Cardiac muscle cell (in vitro differentiated cells and primary cell): Measurements from ENCODE around the gene R3HDM4. TPM values are rescaled to one million over a fixed set of nuclear protein-coding genes. Genes with fewer than 3 reads are reported as not detected.

Source experiments
- DNase-seq, 2 donors: peaks; one replicate each; pipeline versions ENCODE4 v3.0.0 to v3.0.0-alpha.2; 2010 to 2017; ENCODE audit warnings: low read depth in 1 of 2, low spot score in 1 of 2
- H3K27ac ChIP-seq: fragments of 200-600 bp; sonication (generic); 2 replicates; pipeline ENCODE4 v1.5.1; 2016
- H3K27me3 ChIP-seq: fragments of 200-600 bp; sonication (generic); 2 replicates; pipeline ENCODE4 v1.6.0; 2016; ENCODE audit warnings: control low read depth
- H3K36me3 ChIP-seq: fragments of 200-600 bp; sonication (generic); 2 replicates; pipeline ENCODE4 v1.5.1; 2016; ENCODE audit warnings: control low read depth
- H3K4me1 ChIP-seq: fragments of 200-600 bp; sonication (generic); 2 replicates; pipeline ENCODE4 v1.8.1; 2017; ENCODE audit warnings: low read depth, mild to moderate bottlenecking, mixed run types
- H3K4me3 ChIP-seq: fragments of 200-600 bp; sonication (generic); 2 replicates; pipeline ENCODE4 v1.5.1; 2016; ENCODE audit warnings: mild to moderate bottlenecking
- H3K9me3 ChIP-seq: fragments of 200-600 bp; sonication (generic); 2 replicates; pipeline ENCODE4 v1.5.1; 2017; ENCODE audit warnings: low read depth, mild to moderate bottlenecking, control low read depth
- CTCF ChIP-seq: IDR thresholded peaks from 2 replicates; pipeline ENCODE4 v1.5.1; 2012; ENCODE audit warnings: low read depth, mild to moderate bottlenecking, low read length
- polyA plus RNA-seq: library from polyadenylated mRNA; unstranded; fragments of >200 nt; fragmentation: Nextera tagmentation; extraction: Ambion mirVana; gene quantifications from 2 replicates; pipeline ENCODE4 v1.2.1, GENCODE V29; 2016
- total RNA-seq: library from RNA; depleted of rRNA; stranded (reverse); fragments of >200 nt; gene quantifications from 2 replicates; pipeline ENCODE4 v1.2.3, GENCODE V29; 2016

Gene R3HDM4
- total and polyA plus RNA-seq, 2 experiments from 2014 or later, result 60.3 to 82.1 TPM

GRCh38 chr19:904545-904944, 8.5 kb downstream of the R3HDM4 start:
- Histone ChIP-seq H3K27ac (no peak overlapping the region), H3K27me3 (no peaks in the 10 kb centered on the region), H3K36me3 (no peaks in the 10 kb centered on the region), H3K4me1 (no peaks in the 10 kb centered on the region), H3K9me3 (no peaks in the 10 kb centered on the region), H3K4me3 (no peak overlapping the region)
- TF ChIP-seq CTCF, result no peak
- DNase-seq, result no peak

GRCh38 chr19:903266-903797, 9.7 kb downstream of the R3HDM4 start:
- no peaks in the 10 kb centered on the region for H3K36me3 ChIP-seq
- no peak overlapping the region for H3K4me3 ChIP-seq
- H3K27me3 ChIP-seq, result no peaks in the 10 kb centered on the region
- no peak overlapping the region for H3K27ac ChIP-seq
- no peaks in the 10 kb centered on the region for H3K4me1 ChIP-seq
- DNase-seq, result no peak
- no peaks in the 10 kb centered on the region for H3K9me3 ChIP-seq
- no peak for TF ChIP-seq CTCF

GRCh38 chr19:902446-903226, 10.4 kb downstream of the R3HDM4 start:
- no peak for TF ChIP-seq CTCF
- no peak for DNase-seq
- H3K9me3 ChIP-seq, result no peaks in the 10 kb centered on the region
- H3K27ac ChIP-seq, result no peak overlapping the region
- H3K27me3 ChIP-seq, result no peaks in the 10 kb centered on the region
- H3K4me3 ChIP-seq, result no peak overlapping the region
- no peaks in the 10 kb centered on the region for H3K4me1 ChIP-seq
- no peaks in the 10 kb centered on the region for H3K36me3 ChIP-seq

GRCh38 chr19:902093-902370, 11.0 kb downstream of the R3HDM4 start:
- H3K4me3 ChIP-seq, result no peak overlapping the region
- no peaks in the 10 kb centered on the region for H3K27me3 ChIP-seq

GRCh38 chr19:901216-902092, 11.6 kb downstream of the R3HDM4 start:
- DNase-seq, result no peak
- H3K27me3 ChIP-seq, result no peaks in the 10 kb centered on the region

More at GRCh38 chr19:902093-902370, 11.0 kb downstream of the R3HDM4 start:
- Histone ChIP-seq H3K4me1 (no peaks in the 10 kb centered on the region), H3K36me3 (no peaks in the 10 kb centered on the region), H3K27ac (no peak overlapping the region), H3K9me3 (no peaks in the 10 kb centered on the region)
- no peak for DNase-seq
- TF ChIP-seq CTCF, result no peak

More at GRCh38 chr19:901216-902092, 11.6 kb downstream of the R3HDM4 start:
- Histone ChIP-seq H3K9me3 (no peaks in the 10 kb centered on the region), H3K4me3 (no peak overlapping the region), H3K4me1 (no peaks in the 10 kb centered on the region), H3K36me3 (no peaks in the 10 kb centered on the region), H3K27ac (no peak overlapping the region)
- no peak for TF ChIP-seq CTCF
